HepG2 (cell line): Measurements from ENCODE around the gene ROS1. TPM values are rescaled to one million over a fixed set of nuclear protein-coding genes. Genes with fewer than 3 reads are reported as not detected.

ENCODE experiments used
- ATAC-seq: fragments of 200-7000 bp; cut with Tn5 transposase; 3 replicates; pipeline ENCODE4 v1.9.1; 2020; ENCODE audit warnings: mild to moderate bottlenecking, moderate library complexity
- BruUV-seq: library from RNA; stranded (reverse); fragments of 400-500 nt; replicated peaks from 2 replicates; lab custom pipeline; 2021; lab: Mats Ljungman, UMichigan
- CTCF ChIA-PET: fragments of 300-600 bp; formaldehyde crosslinking; extraction: SDS; loops from one replicate; lab custom pipeline; 2021; ENCODE audit warnings: low total read pairs, inconsistent platforms, low intra/inter-chr PET ratio; lab: Yijun Ruan, JAX
- POLR2A ChIA-PET: fragments of 350-600 bp; sonication (Branson Sonifier 250); formaldehyde crosslinking; loops from one replicate; lab custom pipeline; 2020; ENCODE audit warnings: antibody characterized with exemption, inconsistent platforms; lab: Yijun Ruan, JAX
- DNase-seq: peaks from one replicate; pipeline ENCODE4 v3.0.0-alpha.2; 2015; ENCODE audit warnings: low spot score
- FAIRE-seq: peaks from 3 replicates; lab custom pipeline; 2011; peaks lifted over from hg19 to GRCh38; lab: Jason Lieb, UNC
- H2AFZ ChIP-seq: one replicate; pipeline ENCODE4 v1.6.1; 2011; ENCODE audit warnings: low read length, inconsistent platforms
- H3K27ac ChIP-seq: fragments of 300-600 bp; 3 replicates; pipeline ENCODE4 v1.8.0; 2011; ENCODE audit warnings: mixed run types, mild to moderate bottlenecking, mixed read lengths, low read length, inconsistent platforms; ENCODE audit not compliant: insufficient read depth; ENCODE audit errors: extremely low read length
- H3K27me3 ChIP-seq, 2 experiments: fragments of 200-600 bp in 1 of 2; 2 replicates in 1 of 2; 3 replicates in 1 of 2; pipeline versions ENCODE4 v1.6.0 to v1.8.0; 2011; ENCODE audit warnings: low read length in 2 of 2, mild to moderate bottlenecking in 2 of 2, moderate library complexity in 2 of 2, inconsistent platforms in 1 of 2; ENCODE audit not compliant: insufficient read depth in 2 of 2, control insufficient read depth in 1 of 2
- H3K36me3 ChIP-seq, 2 experiments: fragments of 200-600 bp in 1 of 2; replicated peaks in 1 of 2; 2 replicates in 1 of 2; 3 replicates in 1 of 2; pipeline versions ENCODE4 v1.5.1 to v1.8.0; 2011; ENCODE audit warnings: low read length in 2 of 2, inconsistent platforms in 1 of 2; ENCODE audit not compliant: insufficient read depth in 2 of 2, control insufficient read depth in 1 of 2
- H3K4me1 ChIP-seq: 2 replicates; pipeline ENCODE4 v1.5.1; 2012; ENCODE audit warnings: low read length, inconsistent platforms; ENCODE audit not compliant: insufficient read depth
- H3K4me2 ChIP-seq: 2 replicates; pipeline ENCODE4 v1.6.0; 2011; ENCODE audit warnings: low read depth, low read length, inconsistent platforms
- H3K4me3 ChIP-seq, 3 experiments: fragments of 200-600 bp in 1 of 3; sonication (generic), shearing (Covaris generic) in 1 of 3; replicated peaks in 1 of 3; 2 replicates each; pipeline ENCODE4 v1.5.1; 2011 to 2016; ENCODE audit warnings: low read length in 3 of 3, inconsistent platforms in 2 of 3, low read depth in 2 of 3, mild to moderate bottlenecking in 2 of 3, control low read depth in 1 of 3, mixed read lengths in 1 of 3; ENCODE audit not compliant: insufficient read depth in 1 of 3
- H3K79me2 ChIP-seq: one replicate; pipeline ENCODE4 v1.6.1; 2011; ENCODE audit warnings: low read length, inconsistent platforms; ENCODE audit not compliant: insufficient read depth
- H3K9ac ChIP-seq: 2 replicates; pipeline ENCODE4 v1.6.0; 2011; ENCODE audit warnings: mild to moderate bottlenecking, low read depth, low read length, inconsistent platforms; ENCODE audit not compliant: insufficient read depth
- H3K9me3 ChIP-seq: 2 replicates; pipeline ENCODE4 v1.5.1; 2012; ENCODE audit warnings: mild to moderate bottlenecking, low read length
- H4K20me1 ChIP-seq: 2 replicates; pipeline ENCODE4 v1.6.0; 2011; ENCODE audit warnings: inconsistent platforms, mild to moderate bottlenecking, low read length, moderate library complexity; ENCODE audit not compliant: insufficient read depth
- ATM ChIP-seq: fragments of 450-650 bp; IDR thresholded peaks from 2 replicates; pipeline ENCODE4 v1.7.1; 2017; ENCODE audit warnings: mild to moderate bottlenecking, borderline replicate concordance
- ERF ChIP-seq: IDR thresholded peaks from 2 replicates; pipeline ENCODE4 v1.6.1; 2018; ENCODE audit warnings: missing biosample characterization, missing genetic modification reagents
- HNRNPUL1 ChIP-seq: fragments of 200-400 bp; formaldehyde crosslinking; IDR thresholded peaks from 2 replicates; pipeline ENCODE4 v1.6.1; 2017; ENCODE audit warnings: low read depth, mild to moderate bottlenecking, low read length, moderate library complexity
- KLF11 ChIP-seq: IDR thresholded peaks from 2 replicates; pipeline ENCODE4 v1.6.1; 2016; ENCODE audit warnings: missing compliant biosample characterization
- NCOA5 ChIP-seq: sonication (generic); formaldehyde crosslinking; IDR thresholded peaks from 2 replicates; pipeline ENCODE4 v1.4.0; 2020; ENCODE audit warnings: missing genetic modification reagents
- SMC3 ChIP-seq: IDR thresholded peaks from 2 replicates; pipeline ENCODE4 v1.6.1; 2011; ENCODE audit warnings: low read length, improper control_type of control experiment
- STAG1 ChIP-seq: sonication (generic); formaldehyde crosslinking; IDR thresholded peaks from 2 replicates; pipeline ENCODE4 v1.4.0; 2020; ENCODE audit warnings: missing genetic modification reagents
- ZNF251 ChIP-seq: sonication (generic); formaldehyde crosslinking; IDR thresholded peaks from 2 replicates; pipeline ENCODE4 v1.9.0; 2021; ENCODE audit warnings: mild to moderate bottlenecking, missing genetic modification reagents
- WGBS: methylation state at CpG from one replicate; pipeline ENCODE4 v1.1.6; 2017; ENCODE audit warnings: low lambda C conversion rate; 5-methylcytosine and 5-hydroxymethylcytosine counted together
- in situ Hi-C: cut with HindIII; loops from 2 replicates; pipeline ENCODE4 v1.10.0; 2017; ENCODE audit warnings: low pct_unique_long_range_greater_than_20kb; ENCODE audit not compliant: extremely low pct_ligation_motif_present
- intact Hi-C: fragments of 100-400 bp; cut with micrococcal nuclease; formaldehyde crosslinking; loops from one replicate; pipeline ENCODE4 v1.10.0; 2022; ENCODE audit not compliant: unreplicated experiment
- polyA plus RNA-seq, 8 experiments: library from polyadenylated mRNA; depleted of rRNA in 3 of 8; stranded (reverse) in 7 of 8; unstranded in 1 of 8; fragments of >200 nt; fragmentation: Illumina TruSeq in 4 of 8; extraction: Trizol in 4 of 8; gene quantifications; 2 replicates each; pipeline versions ENCODE4 v1.2.1 to v1.2.3, GENCODE V29; 2011 to 2016; ENCODE audit warnings: low read depth in 4 of 8, missing spikeins in 1 of 8, mixed read lengths in 1 of 8; ENCODE audit not compliant: insufficient read depth in 1 of 8
- total RNA-seq, 5 experiments: library from RNA; depleted of rRNA; stranded (reverse); fragments of >200 nt; fragmentation: Illumina TruSeq; extraction: Trizol; gene quantifications; 2 replicates each; pipeline ENCODE4 v1.2.3, GENCODE V29; 2016; ENCODE audit warnings: low read depth in 1 of 5
- TF ChIP-seq, protein P1 (sequence below): sonication (generic); formaldehyde crosslinking; IDR thresholded peaks from 2 replicates; pipeline ENCODE4 v1.5.0; 2020; ENCODE audit warnings: mild to moderate bottlenecking, missing genetic modification reagents, moderate library complexity
- TF ChIP-seq, protein P2 (sequence below): sonication (generic); formaldehyde crosslinking; IDR thresholded peaks from 2 replicates; pipeline ENCODE4 v1.5.1; 2020; ENCODE audit warnings: missing genetic modification reagents, mild to moderate bottlenecking, borderline replicate concordance

ROS1 gene
- total and polyA plus RNA-seq, 2 of the 13 experiments (the other 11 are each of a cell fraction or from before 2014, with no cell fraction given) = not detected

DNA sequence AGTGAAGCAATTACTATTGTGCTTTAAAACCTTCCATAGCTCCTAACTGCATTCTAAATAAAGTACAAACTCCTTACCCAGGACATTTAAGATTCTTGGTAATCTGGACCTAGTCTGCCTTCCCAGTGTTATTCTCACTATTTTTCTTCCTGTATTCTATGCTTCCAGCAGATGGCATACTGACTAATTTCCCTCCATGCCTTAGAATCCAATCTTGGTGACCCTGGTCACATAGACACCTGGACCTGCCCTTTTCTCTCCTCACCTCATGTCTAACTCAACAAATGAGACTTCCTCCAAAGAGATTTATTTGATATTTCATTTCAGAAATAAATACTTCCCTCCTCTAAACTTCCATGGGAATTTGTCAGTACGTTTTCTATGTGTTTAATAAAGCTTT is 25.8 kb downstream of the ROS1 start:
- in situ Hi-C loops (no loop called here), intact Hi-C loops (loop anchor here (1.0 to 5.0 kb wide), 4 partner anchors 49 to 427 kb away; no protein-coding TSS in a partner anchor)
- CTCF ChIA-PET = interaction anchor here (1.9 kb wide), 1 partner anchor 205 kb away, joined by 8 read pairs; no protein-coding TSS in a partner anchor
- 4% methylated on average over 1 of the region's 1 CpG for WGBS
- Histone ChIP-seq H3K4me1 (peaks cover 7% of the 10 kb centered on the region; the same call in 1 of the 2 replicates), H3K9ac (no peak overlapping the region), H3K4me2 (no peak overlapping the region), H3K36me3 (no peaks in the 10 kb centered on the region), H3K9me3 (no peaks in the 10 kb centered on the region), H3K27ac (no peak overlapping the region), H4K20me1 (no peaks in the 10 kb centered on the region), H3K79me2 (no peaks in the 10 kb centered on the region), H3K27me3 (no peaks in the 10 kb centered on the region), H3K4me3 (no peak overlapping the region), H2AFZ (no peak overlapping the region)
- ATAC-seq (peak; percentile 81), DNase-seq (peak; percentile 20), FAIRE-seq (peak; percentile 81)
- POLR2A ChIA-PET = no interaction called here
- TF ChIP-seq, protein P1, sequence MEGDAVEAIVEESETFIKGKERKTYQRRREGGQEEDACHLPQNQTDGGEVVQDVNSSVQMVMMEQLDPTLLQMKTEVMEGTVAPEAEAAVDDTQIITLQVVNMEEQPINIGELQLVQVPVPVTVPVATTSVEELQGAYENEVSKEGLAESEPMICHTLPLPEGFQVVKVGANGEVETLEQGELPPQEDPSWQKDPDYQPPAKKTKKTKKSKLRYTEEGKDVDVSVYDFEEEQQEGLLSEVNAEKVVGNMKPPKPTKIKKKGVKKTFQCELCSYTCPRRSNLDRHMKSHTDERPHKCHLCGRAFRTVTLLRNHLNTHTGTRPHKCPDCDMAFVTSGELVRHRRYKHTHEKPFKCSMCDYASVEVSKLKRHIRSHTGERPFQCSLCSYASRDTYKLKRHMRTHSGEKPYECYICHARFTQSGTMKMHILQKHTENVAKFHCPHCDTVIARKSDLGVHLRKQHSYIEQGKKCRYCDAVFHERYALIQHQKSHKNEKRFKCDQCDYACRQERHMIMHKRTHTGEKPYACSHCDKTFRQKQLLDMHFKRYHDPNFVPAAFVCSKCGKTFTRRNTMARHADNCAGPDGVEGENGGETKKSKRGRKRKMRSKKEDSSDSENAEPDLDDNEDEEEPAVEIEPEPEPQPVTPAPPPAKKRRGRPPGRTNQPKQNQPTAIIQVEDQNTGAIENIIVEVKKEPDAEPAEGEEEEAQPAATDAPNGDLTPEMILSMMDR (CRISPR knock-in tag) = peak; percentile 51
- TF ChIP-seq STAG1 (peak; percentile 42), KLF11 (CRISPR knock-in tag) (no peak), ERF (CRISPR knock-in tag) (no peak), ZNF251 (CRISPR knock-in tag) (no peak), NCOA5 (CRISPR knock-in tag) (no peak), ATM (no peak), SMC3 (peak; percentile 12; the same call in 1 of the 2 replicates), HNRNPUL1 (no peak)
- TF ChIP-seq, protein P2, sequence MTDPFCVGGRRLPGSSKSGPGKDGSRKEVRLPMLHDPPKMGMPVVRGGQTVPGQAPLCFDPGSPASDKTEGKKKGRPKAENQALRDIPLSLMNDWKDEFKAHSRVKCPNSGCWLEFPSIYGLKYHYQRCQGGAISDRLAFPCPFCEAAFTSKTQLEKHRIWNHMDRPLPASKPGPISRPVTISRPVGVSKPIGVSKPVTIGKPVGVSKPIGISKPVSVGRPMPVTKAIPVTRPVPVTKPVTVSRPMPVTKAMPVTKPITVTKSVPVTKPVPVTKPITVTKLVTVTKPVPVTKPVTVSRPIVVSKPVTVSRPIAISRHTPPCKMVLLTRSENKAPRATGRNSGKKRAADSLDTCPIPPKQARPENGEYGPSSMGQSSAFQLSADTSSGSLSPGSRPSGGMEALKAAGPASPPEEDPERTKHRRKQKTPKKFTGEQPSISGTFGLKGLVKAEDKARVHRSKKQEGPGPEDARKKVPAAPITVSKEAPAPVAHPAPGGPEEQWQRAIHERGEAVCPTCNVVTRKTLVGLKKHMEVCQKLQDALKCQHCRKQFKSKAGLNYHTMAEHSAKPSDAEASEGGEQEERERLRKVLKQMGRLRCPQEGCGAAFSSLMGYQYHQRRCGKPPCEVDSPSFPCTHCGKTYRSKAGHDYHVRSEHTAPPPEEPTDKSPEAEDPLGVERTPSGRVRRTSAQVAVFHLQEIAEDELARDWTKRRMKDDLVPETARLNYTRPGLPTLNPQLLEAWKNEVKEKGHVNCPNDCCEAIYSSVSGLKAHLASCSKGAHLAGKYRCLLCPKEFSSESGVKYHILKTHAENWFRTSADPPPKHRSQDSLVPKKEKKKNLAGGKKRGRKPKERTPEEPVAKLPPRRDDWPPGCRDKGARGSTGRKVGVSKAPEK = no peak
- no TSS peak for BruUV-seq
